ENCODE measurements around the gene MEAK7.

The MEAK7 gene

GRCh38 chr16:84489131-84489530 is 15.3 kb downstream of the MEAK7 start (continued):
- TF ChIP-seq CSRNP3 (CRISPR knock-in tag; IDR thresholded peaks at IDR 0.05) (no peak), OSR1 (CRISPR knock-in tag; IDR thresholded peaks at IDR 0.05) (no peak), CREB5 (CRISPR knock-in tag; IDR thresholded peaks at IDR 0.05; ENCODE audit: low read depth) (no peak), ESRRG (CRISPR knock-in tag; IDR thresholded peaks at IDR 0.05) (no peak), BACH2 (CRISPR knock-in tag; IDR thresholded peaks at IDR 0.05; ENCODE audit: borderline replicate concordance) (no peak)

- TF ChIP-seq ZFP3 (CRISPR knock-in tag; IDR thresholded peaks at IDR 0.05) (no peak), ZNF70 (CRISPR knock-in tag; IDR thresholded peaks at IDR 0.05) (no peak), OSR1 (CRISPR knock-in tag; IDR thresholded peaks at IDR 0.05) (no peak), ZFP30 (CRISPR knock-in tag; IDR thresholded peaks at IDR 0.05) (no peak), PPARA (CRISPR knock-in tag; IDR thresholded peaks at IDR 0.05; ENCODE audit: borderline replicate concordance) (no peak), ESRRG (CRISPR knock-in tag; IDR thresholded peaks at IDR 0.05) (no peak), TSHZ2 (CRISPR knock-in tag; IDR thresholded peaks at IDR 0.05) (no peak), BACH2 (CRISPR knock-in tag; IDR thresholded peaks at IDR 0.05; ENCODE audit: borderline replicate concordance) (no peak), CSRNP3 (CRISPR knock-in tag; IDR thresholded peaks at IDR 0.05) (no peak), SNAI2 (CRISPR knock-in tag; IDR thresholded peaks at IDR 0.05) (no peak), ZNF8 (CRISPR knock-in tag; IDR thresholded peaks at IDR 0.05) (no peak), GLIS3 (CRISPR knock-in tag; IDR thresholded peaks at IDR 0.05) (no peak)
- no peak for ATAC-seq
Observed at GRCh38 chr16:84487358-84487757, 17.1 kb downstream of the MEAK7 start.

- TF ChIP-seq PPARA (CRISPR knock-in tag; IDR thresholded peaks at IDR 0.05; ENCODE audit: borderline replicate concordance) (no peak), ZNF8 (CRISPR knock-in tag; IDR thresholded peaks at IDR 0.05) (no peak)
- ATAC-seq: no peak
Observed at GRCh38 chr16:84486551-84487235, 17.8 kb downstream of the MEAK7 start.

- TF ChIP-seq CSDC2 (CRISPR knock-in tag; IDR thresholded peaks at IDR 0.05) (no peak), CSRNP3 (CRISPR knock-in tag; IDR thresholded peaks at IDR 0.05) (no peak), CREB5 (CRISPR knock-in tag; IDR thresholded peaks at IDR 0.05; ENCODE audit: low read depth) (no peak), TSHZ2 (CRISPR knock-in tag; IDR thresholded peaks at IDR 0.05) (no peak), GLIS3 (CRISPR knock-in tag; IDR thresholded peaks at IDR 0.05) (no peak), SNAI2 (CRISPR knock-in tag; IDR thresholded peaks at IDR 0.05) (no peak), ZFP30 (CRISPR knock-in tag; IDR thresholded peaks at IDR 0.05) (no peak)
- ATAC-seq: no peak
Observed at GRCh38 chr16:84486126-84486525, 18.3 kb downstream of the MEAK7 start.

Data from SK-N-SH treated with all-trans-retinoic acid at 6 μM for 48 hours (cell line).